Stomach (tissue), 4 donors: ENCODE data around the gene ZSWIM3.

Experiments
- CTCF ChIP-seq, 7 experiments: fragments of 450-650 bp in 4 of 7; fragments of 200-600 bp in 3 of 7; sonication (generic) in 3 of 7; IDR thresholded peaks; one replicate each; pipeline ENCODE4 v1.5.1; 2016 to 2019; ENCODE audit warnings: antibody characterized with exemption in 7 of 7, control low read depth in 2 of 7, mild to moderate bottlenecking in 1 of 7
- EP300 ChIP-seq: sonication (generic); formaldehyde crosslinking; IDR thresholded peaks from one replicate; pipeline ENCODE4 v1.6.1; 2017; ENCODE audit warnings: antibody characterized with exemption
- POLR2A ChIP-seq, 4 donors: fragments of 450-650 bp; IDR thresholded peaks; one replicate each; pipeline ENCODE4 v1.6.1; 2016; ENCODE audit warnings: antibody characterized with exemption in 4 of 4, control low read depth in 2 of 4, mild to moderate bottlenecking in 1 of 4, moderate library complexity in 1 of 4
- POLR2AphosphoS5 ChIP-seq, 3 donors: sonication (generic); formaldehyde crosslinking; IDR thresholded peaks; one replicate each; pipeline ENCODE4 v1.6.1; 2016; ENCODE audit warnings: antibody characterized with exemption in 3 of 3

- TF ChIP-seq CTCF (IDR thresholded peaks at IDR 0.05), result no peak
- TF ChIP-seq EP300, result no peak
- TF ChIP-seq POLR2A (IDR thresholded peaks at IDR 0.05), result no peak
- no peak for TF ChIP-seq POLR2AphosphoS5 (IDR thresholded peaks at IDR 0.05)
These were observed 9.0 kb upstream of the ZSWIM3 start for GRCh38 chr20:45848421-45848820.
